Activated T-cell treated with anti-CD3 and anti-CD28 coated beads, Interleukin-2, amount 50 U/mL, for 1 hour (primary cell): Measurements from ENCODE around the gene LHX4.

Experiments
- DNase-seq: peaks from one replicate; pipeline ENCODE4 v3.0.0-alpha.2; 2020

LHX4 gene

GRCh38 chr1:180259431-180260338 lies 29.6 kb downstream of the LHX4 start:
- no peak for DNase-seq

- DNase-seq, result no peak
These were observed 30.5 kb downstream of the LHX4 start for GRCh38 chr1:180260541-180260940.

GRCh38 chr1:180261030-180261429 lies 31.0 kb downstream of the LHX4 start:
- no peak for DNase-seq

- DNase-seq, result no peak
These were observed 31.6 kb downstream of the LHX4 start for GRCh38 chr1:180261524-180262155.

- no peak for DNase-seq
These were observed 32.8 kb downstream of the LHX4 start for GRCh38 chr1:180262628-180263488.

GRCh38 chr1:180264595-180264994 lies 34.5 kb downstream of the LHX4 start:
- no peak for DNase-seq

- no peak for DNase-seq
These were observed 35.1 kb downstream of the LHX4 start for GRCh38 chr1:180265201-180265600.

GRCh38 chr1:180265871-180266270 lies 35.8 kb downstream of the LHX4 start:
- no peak for DNase-seq

- DNase-seq, result no peak
These were observed 36.5 kb downstream of the LHX4 start for GRCh38 chr1:180266275-180267210.

- no peak for DNase-seq
These were observed 37.1 kb downstream of the LHX4 start for GRCh38 chr1:180267211-180267561.

GRCh38 chr1:180267761-180268555 lies 37.9 kb downstream of the LHX4 start:
- no peak for DNase-seq

GRCh38 chr1:180268556-180269075 lies 38.6 kb downstream of the LHX4 start:
- DNase-seq, result no peak

- no peak for DNase-seq
These were observed 39.8 kb downstream of the LHX4 start for GRCh38 chr1:180269645-180270529.

- no peak for DNase-seq
These were observed 40.6 kb downstream of the LHX4 start for GRCh38 chr1:180270530-180271271.

- DNase-seq, result no peak
These were observed 41.5 kb downstream of the LHX4 start for GRCh38 chr1:180271272-180272255.

- DNase-seq, result no peak
These were observed 42.3 kb downstream of the LHX4 start for GRCh38 chr1:180272395-180272794.

GRCh38 chr1:180273066-180273465 lies 43.0 kb downstream of the LHX4 start:
- no peak for DNase-seq

- no peak for DNase-seq
These were observed 44.2 kb downstream of the LHX4 start for GRCh38 chr1:180274221-180274620.
